GM13977 (cell line): Measurements from ENCODE around the gene HYI.

ENCODE experiments used
- DNase-seq: peaks from one replicate; pipeline ENCODE4 v3.0.0; 2012; ENCODE audit warnings: low spot score
- CTCF ChIP-seq: IDR thresholded peaks from 2 replicates; pipeline ENCODE4 v1.5.1; 2012; ENCODE audit warnings: mild to moderate bottlenecking, control low read depth; ENCODE audit not compliant: insufficient read depth; ENCODE audit errors: extremely low read depth, missing control alignments
- in situ Hi-C: fragments of 300-500 bp; cut with MboI; formaldehyde crosslinking; loops from one replicate; pipeline ENCODE4 v1.12.0; 2022; ENCODE audit warnings: low sequenced_read_pairs, low pct_unique_long_range_greater_than_20kb, mixed read lengths, inconsistent platforms; ENCODE audit not compliant: unreplicated experiment

Gene HYI

GRCh38 chr1:43444151-43444828 lies 9.4 kb downstream of the HYI start:
- in situ Hi-C loops = no loop called here
- no peak for DNase-seq

DNA sequence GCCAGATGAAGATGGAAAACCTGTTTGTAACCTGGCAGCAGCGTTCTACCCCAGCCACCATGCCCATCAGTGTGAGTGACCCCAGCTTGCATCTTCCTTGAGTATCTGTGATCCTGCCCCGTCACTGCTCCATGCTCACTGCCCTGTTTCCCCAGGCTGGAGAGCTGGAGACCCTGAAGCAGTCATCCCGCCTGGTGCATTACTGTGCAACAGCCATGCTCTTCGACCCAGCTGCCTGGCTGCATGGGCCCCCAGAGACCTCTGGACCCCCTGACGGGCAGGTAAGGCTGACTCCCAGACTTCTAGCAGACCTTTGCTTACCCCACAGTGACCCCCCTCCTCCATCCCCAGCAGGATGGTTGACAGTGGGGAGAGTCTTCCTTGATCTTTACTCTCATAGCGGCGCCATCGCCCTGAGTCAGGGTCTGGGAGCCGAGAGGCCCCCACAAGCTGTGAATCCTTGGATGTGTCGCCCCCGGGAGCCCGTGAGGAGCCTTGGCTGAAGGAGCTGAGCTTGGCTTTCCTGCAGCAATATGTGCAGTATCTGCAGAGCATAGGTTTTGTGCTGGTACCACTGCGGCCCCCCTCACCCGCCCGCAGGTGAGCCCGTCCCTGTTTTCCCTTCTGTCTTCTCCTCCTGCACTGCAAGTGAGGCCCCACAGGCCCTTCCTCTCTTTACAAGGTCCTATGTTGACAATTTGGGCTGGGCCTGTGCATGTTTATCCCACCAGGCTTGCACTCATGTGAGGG lies 10.4 kb downstream of the HYI start:
- in situ Hi-C loops = no loop called here
- no peak for DNase-seq
- TF ChIP-seq CTCF = no peak

More at GRCh38 chr1:43444151-43444828, 9.4 kb downstream of the HYI start:
- no peak for TF ChIP-seq CTCF

- no peak for DNase-seq
- in situ Hi-C loops = no loop called here
- TF ChIP-seq CTCF = no peak
These were observed 11.0 kb downstream of the HYI start for GRCh38 chr1:43442756-43443155.

DNA sequence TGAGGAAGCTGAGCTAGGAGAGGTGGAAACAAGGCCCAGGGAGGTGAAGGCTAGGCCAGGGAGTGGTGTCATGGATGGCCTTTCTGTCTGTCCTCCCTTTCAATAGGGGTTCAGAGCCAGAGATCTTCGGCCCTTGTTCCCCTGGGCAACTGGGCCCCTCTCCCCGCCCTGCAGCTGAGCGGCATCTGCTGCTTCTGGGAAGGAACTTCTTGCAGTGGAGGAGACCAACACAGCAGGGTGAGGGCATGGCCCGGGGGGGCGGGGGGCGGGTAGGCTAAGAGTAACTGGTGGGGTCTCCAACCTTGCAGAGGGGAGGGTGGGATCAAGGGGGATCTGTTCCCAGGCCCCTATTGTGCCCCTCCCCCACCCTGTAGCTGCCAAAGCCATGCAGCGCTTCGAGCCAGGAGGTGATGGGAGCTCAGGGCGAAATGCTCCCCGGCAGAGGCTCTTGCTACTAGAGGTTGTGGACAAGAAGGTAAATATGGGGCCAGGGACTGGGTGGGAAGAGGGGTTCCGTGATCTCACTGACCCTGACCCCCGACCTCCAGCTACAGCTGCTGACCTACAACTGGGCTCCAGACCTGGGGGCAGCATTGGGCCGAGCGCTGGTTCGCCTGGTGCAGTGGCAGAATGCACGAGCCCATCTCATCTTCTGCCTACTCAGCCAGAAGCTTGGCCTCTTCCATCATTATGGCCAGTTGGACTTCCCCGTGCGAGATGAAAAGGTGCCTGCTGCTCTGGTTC lies 11.7 kb downstream of the HYI start:
- no peak for TF ChIP-seq CTCF
- no peak for DNase-seq
- in situ Hi-C loops = no loop called here

- in situ Hi-C loops = no loop called here
- no peak for TF ChIP-seq CTCF
- no peak for DNase-seq
These were observed 12.4 kb downstream of the HYI start for GRCh38 chr1:43441166-43441893.

DNA sequence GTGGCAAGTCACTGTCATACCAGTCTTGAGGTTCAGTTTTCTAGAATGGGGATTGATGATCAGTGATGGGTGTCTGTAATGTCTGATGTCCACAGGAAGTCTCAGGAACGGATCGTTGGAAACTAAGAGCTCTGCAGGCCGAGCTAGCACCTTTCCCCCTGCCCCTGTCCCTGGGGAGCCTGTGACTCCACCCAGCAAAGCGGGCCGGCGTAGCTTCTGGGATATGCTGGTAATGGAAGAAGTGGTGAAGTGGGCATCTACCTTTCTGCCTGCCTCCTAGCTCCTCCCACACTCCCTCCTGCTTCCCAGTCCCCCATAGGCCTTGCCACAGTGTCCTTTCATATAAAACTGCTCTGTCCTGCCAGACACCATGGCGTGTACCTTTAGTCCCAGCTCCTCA lies 13.4 kb downstream of the HYI start:
- in situ Hi-C loops = no loop called here
- no peak for DNase-seq
- no peak for TF ChIP-seq CTCF
